Fibroblast of peridontal ligament (primary cell): ENCODE data around the gene UCP3.

Experiments
- DNase-seq: peaks from one replicate; pipeline ENCODE4 v3.0.0-alpha.2; 2010; ENCODE audit errors: extremely low read depth

The UCP3 gene

GRCh38 chr11:74008373-74009229 lies at the start of gene UCP3:
TSS of gene UCP3 (minus strand) at chr11:74009085. CDS start at chr11:74007042, 2,043 bp downstream.
- no peak for DNase-seq

GRCh38 chr11:74057249-74058151 lies 48.6 kb upstream of the UCP3 start:
- DNase-seq: peak; percentile 69

GRCh38 chr11:74055938-74056337 lies 47.1 kb upstream of the UCP3 start:
- peak; percentile 68 for DNase-seq

GRCh38 chr11:74050465-74050864 lies 41.6 kb upstream of the UCP3 start:
- no peak for DNase-seq

GRCh38 chr11:74048993-74049392 lies 40.1 kb upstream of the UCP3 start:
- no peak for DNase-seq

GRCh38 chr11:74044538-74044937 lies 35.7 kb upstream of the UCP3 start:
- no peak for DNase-seq

- no peak for DNase-seq
Measured at GRCh38 chr11:74043450-74043849, 34.6 kb upstream of the UCP3 start.

GRCh38 chr11:74037309-74037708 lies 28.4 kb upstream of the UCP3 start:
- no peak for DNase-seq

- DNase-seq: peak; percentile 45
Measured at GRCh38 chr11:74035264-74035663, 26.4 kb upstream of the UCP3 start.

GRCh38 chr11:74033046-74033445 lies 24.2 kb upstream of the UCP3 start:
- no peak for DNase-seq

GRCh38 chr11:74030723-74031676 lies 22.1 kb upstream of the UCP3 start:
- DNase-seq: no peak

GRCh38 chr11:74025467-74026166 lies 16.7 kb upstream of the UCP3 start:
- no peak for DNase-seq

GRCh38 chr11:74024261-74025029 lies 15.6 kb upstream of the UCP3 start:
- peak; percentile 89 for DNase-seq

- DNase-seq: no peak
Measured at GRCh38 chr11:74023276-74023675, 14.4 kb upstream of the UCP3 start.

GRCh38 chr11:74022546-74022945 lies 13.7 kb upstream of the UCP3 start:
- DNase-seq: no peak

GRCh38 chr11:74021998-74022397 lies 13.1 kb upstream of the UCP3 start:
- DNase-seq: no peak

GRCh38 chr11:74020539-74020938 lies 11.7 kb upstream of the UCP3 start:
- no peak for DNase-seq

GRCh38 chr11:74019860-74020259 lies 11.0 kb upstream of the UCP3 start:
- DNase-seq: no peak

- DNase-seq: no peak
Measured at GRCh38 chr11:74019104-74019738, 10.3 kb upstream of the UCP3 start.
